ENCODE data around the gene CMKLR1.

The CMKLR1 gene

DNA sequence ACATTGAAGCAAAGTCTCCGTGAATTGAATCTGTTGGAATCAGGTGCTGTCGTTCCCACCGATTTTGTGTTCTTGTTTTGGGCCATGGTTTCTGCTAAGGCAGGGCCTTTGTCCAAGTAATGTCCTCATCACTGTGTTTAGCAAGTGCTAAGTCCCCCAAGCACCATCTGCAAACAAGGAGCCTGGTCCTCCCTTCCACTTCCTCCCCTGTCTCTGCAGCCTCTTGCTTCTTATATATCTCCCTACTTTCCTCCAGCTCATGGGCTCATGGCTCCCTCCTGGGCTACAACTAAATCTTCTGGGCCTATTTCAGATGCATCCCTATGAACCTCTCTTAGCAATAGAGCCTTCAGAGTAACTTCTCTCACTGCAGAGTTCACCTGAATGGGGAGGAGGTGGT lies 25.8 kb upstream of the CMKLR1 start:
- ChIA-PET CTCF (no interaction called here), POLR2A (no interaction called here)
- TF ChIP-seq CTCF (IDR thresholded peaks at IDR 0.05; ENCODE audit: insufficient read depth, low read length, missing control alignments), result no peak
- H3K4me3 ChIP-seq (ENCODE audit: low read depth, low read length), result no peak overlapping the region
- no peak for DNase-seq (ENCODE audit: low read depth, low spot score)

DNA sequence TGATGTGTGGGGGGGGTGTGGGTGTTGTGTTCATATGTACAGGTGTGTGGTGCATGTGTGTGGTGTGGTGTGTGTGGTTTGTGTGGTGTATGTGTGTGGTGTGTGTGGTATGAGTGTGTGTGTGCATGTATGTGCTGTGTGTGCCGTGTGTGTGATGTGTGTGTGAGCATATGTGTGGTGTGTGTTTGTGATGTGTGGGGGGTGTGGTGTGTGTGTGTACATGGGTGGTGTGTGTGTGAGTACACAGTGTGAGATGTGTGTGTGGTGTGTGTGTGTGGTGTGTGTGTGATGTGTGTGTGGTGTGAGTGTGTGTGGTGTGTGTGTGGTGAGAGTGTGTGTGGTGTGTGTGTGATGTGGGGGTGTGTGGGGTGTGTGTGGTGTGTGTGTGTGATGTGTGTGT lies 24.5 kb upstream of the CMKLR1 start:
- no peak for DNase-seq (ENCODE audit: low read depth, low spot score)
- ChIA-PET CTCF (no interaction called here), POLR2A (no interaction called here)
- TF ChIP-seq CTCF (IDR thresholded peaks at IDR 0.05; ENCODE audit: insufficient read depth, low read length, missing control alignments), result no peak
- H3K4me3 ChIP-seq (ENCODE audit: low read depth, low read length), result no peak overlapping the region

GRCh38 chr12:108363165-108363564 lies 24.1 kb upstream of the CMKLR1 start:
- no peak overlapping the region for H3K4me3 ChIP-seq (ENCODE audit: low read depth, low read length)
- TF ChIP-seq CTCF (IDR thresholded peaks at IDR 0.05; ENCODE audit: insufficient read depth, low read length, missing control alignments), result no peak
- ChIA-PET CTCF (no interaction called here), POLR2A (no interaction called here)
- DNase-seq (ENCODE audit: low read depth, low spot score), result no peak

DNA sequence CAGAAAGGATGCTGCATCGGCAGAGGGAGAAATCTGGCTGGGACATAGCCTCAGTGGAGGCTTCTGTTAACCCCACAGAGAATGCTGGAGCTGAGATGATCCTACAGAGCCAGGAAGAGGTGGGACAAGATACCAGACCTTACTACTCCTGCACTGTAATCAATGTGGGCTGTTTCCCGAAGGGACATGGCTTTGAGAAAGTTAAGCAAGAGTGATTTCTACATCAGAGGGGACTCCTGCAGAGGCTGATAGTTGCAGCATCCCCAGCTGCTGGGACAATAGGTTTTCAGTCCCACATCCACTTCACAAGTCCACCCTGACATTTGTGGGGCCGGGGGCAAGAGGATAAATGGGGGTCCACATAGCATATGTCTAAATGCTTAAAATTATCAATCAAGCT lies 22.5 kb upstream of the CMKLR1 start:
- no peak for DNase-seq (ENCODE audit: low read depth, low spot score)
- ChIA-PET POLR2A (no interaction called here), CTCF (no interaction called here)
- no peak for TF ChIP-seq CTCF (IDR thresholded peaks at IDR 0.05; ENCODE audit: insufficient read depth, low read length, missing control alignments)
- no peak overlapping the region for H3K4me3 ChIP-seq (ENCODE audit: low read depth, low read length)

DNA sequence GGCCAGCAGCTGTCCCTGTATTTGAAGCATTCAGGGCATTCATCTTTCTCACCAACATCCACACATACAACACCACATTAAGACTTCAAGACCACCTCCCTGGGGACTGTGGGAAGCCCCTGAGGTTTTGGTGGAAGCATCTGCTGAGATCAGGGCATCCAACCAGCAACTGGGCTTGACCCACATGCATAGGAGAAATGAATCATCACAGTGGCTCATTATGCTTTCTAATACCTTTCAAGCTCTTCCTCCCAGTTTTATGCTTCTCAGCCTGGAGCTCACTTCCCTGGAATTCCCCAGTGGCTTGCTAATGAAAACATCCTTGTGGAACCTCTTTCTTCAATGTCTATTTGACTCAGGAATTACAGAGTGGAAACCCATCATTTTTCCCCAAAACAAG lies 21.4 kb upstream of the CMKLR1 start:
- no peak for DNase-seq (ENCODE audit: low read depth, low spot score)
- POLR2A ChIA-PET, result no interaction called here
- CTCF ChIA-PET, result no interaction called here
- no peak overlapping the region for H3K4me3 ChIP-seq (ENCODE audit: low read depth, low read length)
- no peak for TF ChIP-seq CTCF (IDR thresholded peaks at IDR 0.05; ENCODE audit: insufficient read depth, low read length, missing control alignments)

- no peak overlapping the region for H3K4me3 ChIP-seq (ENCODE audit: low read depth, low read length)
- TF ChIP-seq CTCF (IDR thresholded peaks at IDR 0.05; ENCODE audit: insufficient read depth, low read length, missing control alignments), result no peak
- no peak for DNase-seq (ENCODE audit: low read depth, low spot score)
- POLR2A ChIA-PET, result no interaction called here
- CTCF ChIA-PET, result no interaction called here
Observed at GRCh38 chr12:108360057-108360456, 20.9 kb upstream of the CMKLR1 start.
